Thyroid gland (tissue), 4 donors: ENCODE data around the gene PLCL2. TPM values are rescaled to one million over a fixed set of nuclear protein-coding genes. Genes with fewer than 3 reads are reported as not detected.
"Not testable (repeated sequence)": the region's sequence is repeated elsewhere in the genome, so short reads cannot be mapped to it uniquely, and the experiment has no call there.

Source experiments
- DNase-seq, 2 donors: peaks; one replicate each; pipeline ENCODE4 v3.0.0-alpha.2; 2019
- H3K27ac ChIP-seq, 3 donors: fragments of 200-600 bp; sonication (generic); 1 replicate in 2 of 3; 2 replicates in 1 of 3; pipeline ENCODE4 v1.5.1; 2016 to 2019; ENCODE audit warnings: mild to moderate bottlenecking in 1 of 3, moderate library complexity in 1 of 3
- H3K27me3 ChIP-seq: fragments of 200-600 bp; sonication (generic); one replicate; pipeline ENCODE4 v1.5.1; 2019
- H3K36me3 ChIP-seq, 2 donors: fragments of 200-600 bp; sonication (generic); one replicate each; pipeline ENCODE4 v1.5.1; 2016 to 2019
- H3K4me1 ChIP-seq, 2 donors: fragments of 200-600 bp; sonication (generic); one replicate each; pipeline ENCODE4 v1.5.1; 2017 to 2019
- H3K4me3 ChIP-seq, 3 donors: fragments of 200-600 bp; sonication (generic); replicated peaks in 1 of 3; 1 replicate in 2 of 3; 2 replicates in 1 of 3; pipeline ENCODE4 v1.5.1; 2016; ENCODE audit warnings: mild to moderate bottlenecking in 1 of 3
- H3K9me3 ChIP-seq: fragments of 200-600 bp; sonication (generic); one replicate; pipeline ENCODE4 v1.5.1; 2017
- POLR2A ChIP-seq, 2 donors: fragments of 450-650 bp; IDR thresholded peaks; one replicate each; pipeline ENCODE4 v1.6.1; 2017; ENCODE audit warnings: antibody characterized with exemption in 2 of 2, mild to moderate bottlenecking in 2 of 2, moderate library complexity in 1 of 2
- WGBS, 2 donors: methylation state at CpG; one replicate each; pipeline ENCODE4 v1.1.5; 2017; 5-methylcytosine and 5-hydroxymethylcytosine counted together
- intact Hi-C: fragments of 100-400 bp; cut with DNase I; formaldehyde crosslinking; loops from one replicate; pipeline ENCODE4 v1.15.1; 2023
- total RNA-seq, 4 donors: library from RNA; depleted of rRNA; stranded (reverse); fragments of >200 nt; gene quantifications; one replicate each; pipeline ENCODE4 v1.2.3, GENCODE V29; 2016
- TF ChIP-seq, protein P1 (sequence below), 6 experiments: fragments of 200-600 bp in 3 of 6; fragments of 450-650 bp in 3 of 6; sonication (generic) in 3 of 6; IDR thresholded peaks; one replicate each; pipeline ENCODE4 v1.5.1; 2016 to 2019; ENCODE audit warnings: antibody characterized with exemption in 6 of 6, mild to moderate bottlenecking in 2 of 6, inconsistent platforms in 1 of 6, moderate library complexity in 1 of 6

PLCL2 gene
- total RNA-seq, 4 donors from 2014 or later: 6.3 to 15.3 (median 9.3) TPM

DNA sequence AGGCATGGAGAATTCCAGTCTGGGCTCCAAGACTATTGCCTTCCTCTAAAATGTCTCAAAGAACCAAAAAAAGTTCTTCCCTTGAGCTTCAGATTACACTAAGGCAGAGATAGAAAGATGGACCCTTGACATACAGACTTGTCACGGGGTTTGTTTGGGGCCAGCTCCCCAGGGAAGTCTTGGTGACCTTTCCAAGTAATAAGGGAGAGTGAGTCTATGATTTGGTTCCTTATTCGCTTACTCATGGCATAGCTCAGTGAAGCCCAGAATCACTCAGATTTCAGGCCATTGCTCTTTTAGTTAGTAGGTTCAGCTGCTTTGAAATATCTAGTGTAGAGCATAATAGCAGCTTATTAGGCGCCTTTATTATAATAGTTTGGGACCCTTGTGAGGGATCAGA lies 90.3 kb downstream of the PLCL2 start:
- Histone ChIP-seq H3K36me3 (no peaks in the 10 kb centered on the region), H3K27me3 (no peaks in the 10 kb centered on the region), H3K27ac (no peak overlapping the region), H3K4me1 (no peaks in the 10 kb centered on the region), H3K9me3 (no peaks in the 10 kb centered on the region), H3K4me3 (no peak overlapping the region)
- TF ChIP-seq, protein P1, sequence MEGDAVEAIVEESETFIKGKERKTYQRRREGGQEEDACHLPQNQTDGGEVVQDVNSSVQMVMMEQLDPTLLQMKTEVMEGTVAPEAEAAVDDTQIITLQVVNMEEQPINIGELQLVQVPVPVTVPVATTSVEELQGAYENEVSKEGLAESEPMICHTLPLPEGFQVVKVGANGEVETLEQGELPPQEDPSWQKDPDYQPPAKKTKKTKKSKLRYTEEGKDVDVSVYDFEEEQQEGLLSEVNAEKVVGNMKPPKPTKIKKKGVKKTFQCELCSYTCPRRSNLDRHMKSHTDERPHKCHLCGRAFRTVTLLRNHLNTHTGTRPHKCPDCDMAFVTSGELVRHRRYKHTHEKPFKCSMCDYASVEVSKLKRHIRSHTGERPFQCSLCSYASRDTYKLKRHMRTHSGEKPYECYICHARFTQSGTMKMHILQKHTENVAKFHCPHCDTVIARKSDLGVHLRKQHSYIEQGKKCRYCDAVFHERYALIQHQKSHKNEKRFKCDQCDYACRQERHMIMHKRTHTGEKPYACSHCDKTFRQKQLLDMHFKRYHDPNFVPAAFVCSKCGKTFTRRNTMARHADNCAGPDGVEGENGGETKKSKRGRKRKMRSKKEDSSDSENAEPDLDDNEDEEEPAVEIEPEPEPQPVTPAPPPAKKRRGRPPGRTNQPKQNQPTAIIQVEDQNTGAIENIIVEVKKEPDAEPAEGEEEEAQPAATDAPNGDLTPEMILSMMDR (IDR thresholded peaks at IDR 0.05): no peak
- TF ChIP-seq POLR2A (IDR thresholded peaks at IDR 0.05): no peak
- DNase-seq: no peak
- intact Hi-C loops: no loop called here
- 74 to 89% methylated on average over 3 of the region's 3 CpGs for WGBS, 2 donors

DNA sequence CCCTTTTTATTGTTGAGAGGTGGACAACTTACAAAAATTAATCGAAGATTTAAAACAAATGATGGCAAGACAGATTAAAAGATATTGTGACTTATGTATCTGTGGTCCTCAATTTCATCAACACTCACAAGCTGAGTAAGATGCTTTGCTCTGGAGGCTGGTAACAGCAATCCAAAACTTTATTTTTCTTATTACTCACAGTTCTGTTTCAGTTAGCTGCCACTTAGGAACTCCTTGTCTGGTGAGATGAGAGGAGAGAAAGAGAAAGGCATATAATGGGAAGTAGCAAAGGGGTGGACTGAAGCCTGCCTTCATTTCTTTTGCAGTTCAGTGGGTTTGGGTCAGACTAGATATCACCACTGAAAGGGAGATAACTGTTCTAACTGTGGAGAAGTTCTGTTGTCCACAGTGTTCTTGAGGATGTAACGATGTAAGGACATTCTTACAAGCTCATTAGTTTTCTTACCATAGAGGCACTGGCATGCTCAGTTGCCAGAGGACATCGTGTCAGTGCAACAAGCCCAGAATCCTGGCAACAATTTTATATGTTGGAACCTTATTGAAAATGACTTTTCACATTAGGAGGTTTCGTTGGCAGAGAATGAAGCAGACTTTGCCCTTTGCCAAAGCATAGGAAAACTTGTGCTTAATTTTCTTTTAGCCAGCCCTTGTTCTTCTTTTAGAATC lies 93.6 kb downstream of the PLCL2 start:
- WGBS, 2 donors: 89% methylated on average over 4 of the region's 4 CpGs
- H3K27me3 ChIP-seq: no peaks in the 10 kb centered on the region
- H3K4me1 ChIP-seq: no peaks in the 10 kb centered on the region
- intact Hi-C loops: no loop called here
- H3K27ac ChIP-seq: no peak overlapping the region
- no peaks in the 10 kb centered on the region for H3K9me3 ChIP-seq
- no peaks in the 10 kb centered on the region for H3K36me3 ChIP-seq
- TF ChIP-seq, protein P1 (IDR thresholded peaks at IDR 0.05): no peak
- no peak for TF ChIP-seq POLR2A (IDR thresholded peaks at IDR 0.05)
- H3K4me3 ChIP-seq: no peak overlapping the region
- no peak for DNase-seq

DNA sequence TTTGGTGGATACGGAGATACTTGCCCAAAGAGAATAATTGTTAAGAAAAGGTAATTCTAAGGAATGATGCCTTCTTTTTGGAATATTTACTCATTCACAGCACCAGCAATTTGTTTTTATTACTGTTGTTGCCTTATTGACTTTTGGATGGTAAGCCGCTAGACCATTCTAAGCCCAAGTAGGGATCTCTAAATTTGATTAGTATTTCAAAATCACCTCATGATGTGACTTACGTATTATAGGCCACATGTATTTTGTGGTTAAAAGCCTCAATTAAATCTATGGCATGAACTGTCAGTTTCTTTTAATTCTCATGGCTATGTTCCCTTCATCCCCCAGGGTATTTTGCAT lies 94.1 kb downstream of the PLCL2 start:
- Histone ChIP-seq H3K27ac (no peak overlapping the region), H3K4me3 (no peak overlapping the region), H3K27me3 (no peaks in the 10 kb centered on the region), H3K36me3 (no peaks in the 10 kb centered on the region), H3K4me1 (no peaks in the 10 kb centered on the region), H3K9me3 (no peaks in the 10 kb centered on the region)
- 76 to 97% methylated on average over 3 of the region's 3 CpGs for WGBS, 2 donors
- TF ChIP-seq POLR2A (IDR thresholded peaks at IDR 0.05): no peak
- TF ChIP-seq, protein P1 (IDR thresholded peaks at IDR 0.05): no peak
- intact Hi-C loops: no loop called here
- DNase-seq: no peak

DNA sequence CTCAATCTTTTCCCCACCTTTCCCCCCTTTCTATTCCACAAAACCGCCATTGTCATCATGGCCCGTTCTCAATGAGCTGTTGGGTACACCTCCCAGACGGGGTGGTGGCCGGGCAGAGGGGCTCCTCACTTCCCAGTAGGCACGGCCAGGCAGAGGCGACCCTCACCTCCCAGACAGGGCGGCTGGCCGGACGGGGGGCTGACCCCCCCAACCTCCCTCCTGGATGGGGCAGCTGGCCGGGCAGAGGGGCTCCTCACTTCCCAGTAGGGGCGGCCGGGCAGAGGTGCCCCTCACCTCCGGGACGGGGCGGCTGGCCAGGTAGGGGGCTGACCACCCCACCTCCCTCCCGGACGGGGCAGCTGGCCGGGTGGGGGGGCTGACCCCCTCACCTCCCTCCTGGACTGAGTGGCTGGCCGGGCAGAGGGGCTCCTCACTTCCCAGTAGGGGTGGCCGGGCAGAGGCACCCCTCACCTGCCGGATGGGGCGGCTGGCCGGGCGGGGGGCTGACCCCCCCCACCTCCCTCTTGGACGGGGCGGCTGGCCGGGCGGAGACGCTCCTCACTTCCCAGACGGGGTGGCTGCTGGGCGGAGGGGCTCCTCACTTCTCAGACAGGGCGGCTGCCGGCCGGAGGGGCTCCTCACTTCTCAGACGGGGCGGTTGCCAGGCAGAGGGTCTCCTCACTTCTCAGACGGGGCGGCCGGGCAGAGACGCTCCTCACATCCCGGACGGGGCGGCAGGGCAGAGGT lies 95.2 kb downstream of the PLCL2 start:
- intact Hi-C loops, H3K4me1 ChIP-seq, H3K36me3 ChIP-seq, H3K9me3 ChIP-seq, H3K4me3 ChIP-seq, DNase-seq, H3K27ac ChIP-seq, H3K27me3 ChIP-seq: not testable (repeated sequence)
- 98 to 100% methylated on average over 7 to 12 of the region's 43 CpGs for WGBS, 2 donors

DNA sequence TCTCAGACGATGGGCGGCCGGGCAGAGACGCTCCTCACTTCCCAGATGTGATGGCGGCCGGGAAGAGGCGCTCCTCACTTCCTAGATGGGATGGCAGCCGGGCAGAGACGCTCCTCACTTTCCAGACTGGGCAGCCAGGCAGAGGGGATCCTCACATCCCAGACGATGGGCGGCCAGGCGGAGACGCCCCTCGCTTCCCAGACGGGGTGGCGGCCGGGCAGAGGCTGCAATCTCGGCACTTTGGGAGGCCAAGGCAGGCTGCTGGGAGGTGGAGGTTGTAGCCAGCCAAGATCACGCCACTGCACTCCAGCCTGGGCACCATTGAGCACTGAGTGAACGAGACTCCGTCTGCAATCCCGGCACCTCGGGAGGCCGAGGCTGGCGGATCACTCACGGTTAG lies 95.8 kb downstream of the PLCL2 start:
- 94 to 100% methylated on average over 7 to 8 of the region's 26 CpGs for WGBS, 2 donors
- H3K4me1 ChIP-seq, H3K4me3 ChIP-seq, H3K9me3 ChIP-seq, H3K36me3 ChIP-seq, intact Hi-C loops, H3K27ac ChIP-seq, DNase-seq, H3K27me3 ChIP-seq: not testable (repeated sequence)

DNA sequence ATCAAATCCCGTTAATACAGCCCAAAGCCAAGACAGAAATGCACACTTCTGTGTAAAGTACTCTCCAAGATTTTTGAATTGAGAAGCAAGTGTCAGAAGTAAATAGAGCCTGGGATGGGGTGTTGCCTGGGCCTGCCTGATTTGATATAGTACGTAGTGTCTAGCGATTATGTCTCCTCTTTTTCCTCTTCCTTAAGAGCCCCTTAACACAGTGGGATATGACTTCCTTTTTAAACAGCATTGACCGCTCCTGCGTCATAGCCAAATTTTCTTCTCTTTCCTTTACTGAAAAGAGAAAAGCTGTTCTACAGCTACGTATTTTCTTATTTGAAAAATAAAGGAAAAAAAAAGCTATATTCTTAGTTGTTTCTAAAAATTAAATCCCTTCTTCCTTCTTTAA lies 97.7 kb downstream of the PLCL2 start:
- no peaks in the 10 kb centered on the region for H3K4me1 ChIP-seq
- 80 to 81% methylated on average over 6 of the region's 6 CpGs for WGBS, 2 donors
- no peak for DNase-seq
- no peak overlapping the region for H3K27ac ChIP-seq
- intact Hi-C loops: no loop called here
- no peak overlapping the region for H3K4me3 ChIP-seq
- no peaks in the 10 kb centered on the region for H3K27me3 ChIP-seq
- no peaks in the 10 kb centered on the region for H3K9me3 ChIP-seq
- H3K36me3 ChIP-seq: no peaks in the 10 kb centered on the region
- TF ChIP-seq, protein P1 (IDR thresholded peaks at IDR 0.05): no peak
- TF ChIP-seq POLR2A (IDR thresholded peaks at IDR 0.05): no peak
